DOHH2 (cell line): ENCODE measurements around the gene DCAF17.

Experiments
- H3F3A ChIP-seq: fragments of 200-600 bp; sonication (generic), shearing (Covaris generic); 2 replicates; pipeline ENCODE4 v1.6.0; 2016; ENCODE audit warnings: antibody characterized with exemption, mild to moderate bottlenecking; ENCODE audit not compliant: control insufficient read depth, insufficient read depth
- H3K27ac ChIP-seq: fragments of 200-600 bp; sonication (generic); 2 replicates; pipeline ENCODE4 v1.5.1; 2014; ENCODE audit warnings: low read depth, mild to moderate bottlenecking, low read length, moderate library complexity
- H3K27me3 ChIP-seq: fragments of 200-600 bp; sonication (generic); 2 replicates; pipeline ENCODE4 v1.6.1; 2014; ENCODE audit warnings: mild to moderate bottlenecking, low read length, mixed read lengths; ENCODE audit not compliant: control insufficient read depth
- H3K36me3 ChIP-seq: fragments of 200-600 bp; sonication (generic); 2 replicates; pipeline ENCODE4 v1.6.1; 2014; ENCODE audit warnings: mild to moderate bottlenecking, low read length, moderate library complexity, mixed read lengths; ENCODE audit not compliant: control insufficient read depth
- H3K4me1 ChIP-seq: fragments of 200-600 bp; sonication (generic); 2 replicates; pipeline ENCODE4 v1.6.1; 2014; ENCODE audit warnings: mild to moderate bottlenecking, low read length, mixed read lengths; ENCODE audit not compliant: control insufficient read depth
- H3K4me2 ChIP-seq: fragments of 200-600 bp; sonication (generic); 2 replicates; pipeline ENCODE4 v1.6.0; 2014; ENCODE audit warnings: mild to moderate bottlenecking, low read length, moderate library complexity
- H3K4me3 ChIP-seq: fragments of 200-600 bp; sonication (generic); 2 replicates; pipeline ENCODE4 v1.5.1; 2014; ENCODE audit warnings: mild to moderate bottlenecking, low read length, mixed read lengths
- H3K79me2 ChIP-seq: fragments of 200-600 bp; sonication (generic); 2 replicates; pipeline ENCODE4 v1.6.1; 2014; ENCODE audit warnings: mild to moderate bottlenecking, low read length, mixed read lengths; ENCODE audit not compliant: control insufficient read depth
- H3K9me2 ChIP-seq: fragments of 200-600 bp; sonication (generic); replicated peaks from 2 replicates; pipeline ENCODE4 v1.6.1; 2014; ENCODE audit warnings: mild to moderate bottlenecking, low read length, mixed read lengths; ENCODE audit not compliant: control insufficient read depth
- H3K9me3 ChIP-seq: fragments of 200-600 bp; sonication (generic); 2 replicates; pipeline ENCODE4 v1.6.1; 2014; ENCODE audit warnings: antibody characterized with exemption, low read length, mixed read lengths; ENCODE audit not compliant: control insufficient read depth, insufficient read depth
- H4K20me1 ChIP-seq: fragments of 200-600 bp; sonication (generic); 2 replicates; pipeline ENCODE4 v1.6.0; 2014; ENCODE audit warnings: low read depth, mild to moderate bottlenecking, antibody characterized with exemption, low read length, moderate library complexity; ENCODE audit not compliant: control insufficient read depth, insufficient read depth
- EZH2phosphoT487 ChIP-seq: fragments of 200-600 bp; sonication (generic); IDR thresholded peaks from 2 replicates; pipeline ENCODE4 v1.6.1; 2017; ENCODE audit warnings: borderline replicate concordance, mild to moderate bottlenecking, antibody characterized with exemption, low read length, moderate library complexity, mixed read lengths
- TF ChIP-seq, protein P1 (sequence below): fragments of 200-600 bp; sonication (generic); IDR thresholded peaks from one replicate; pipeline ENCODE4 v1.5.1; 2014; ENCODE audit warnings: antibody characterized with exemption, mild to moderate bottlenecking, low read depth, low read length; ENCODE audit not compliant: poor library complexity, severe bottlenecking

The DCAF17 gene

DNA sequence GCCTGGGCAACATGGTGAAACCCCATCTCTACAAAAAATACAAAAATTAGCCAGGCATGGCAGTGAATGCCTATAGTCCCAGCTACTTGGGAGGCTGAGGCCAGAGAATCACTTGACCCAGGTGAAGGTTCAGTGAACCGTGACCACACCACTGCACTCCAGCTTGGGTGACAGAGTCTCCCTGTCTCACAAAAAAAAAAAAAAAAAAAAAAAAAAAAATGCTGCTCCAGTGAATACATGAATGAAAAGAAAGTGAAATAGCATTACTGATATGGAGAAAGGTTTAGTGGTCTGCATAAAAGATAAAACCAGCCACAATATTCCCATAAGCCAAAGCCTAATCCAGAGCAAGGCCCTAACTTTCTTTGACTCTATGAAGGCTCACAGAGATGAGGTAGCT, 44.7 kb upstream of the DCAF17 start:
- peaks cover 80% of the 10 kb centered on the region for H3K4me1 ChIP-seq
- no peaks in the 10 kb centered on the region for H3K9me2 ChIP-seq
- H4K20me1 ChIP-seq, result no peaks in the 10 kb centered on the region
- peaks cover 13% of the 10 kb centered on the region for H3K79me2 ChIP-seq
- H3K4me3 ChIP-seq, result no peak overlapping the region
- peak overlapping the region; percentile 87 for H3K4me2 ChIP-seq
- peak overlapping the region; percentile 93 for H3K27ac ChIP-seq
- H3K27me3 ChIP-seq, result no peaks in the 10 kb centered on the region
- H3K9me3 ChIP-seq, result no peaks in the 10 kb centered on the region
- TF ChIP-seq EZH2phosphoT487, result no peak
- TF ChIP-seq, protein P1, sequence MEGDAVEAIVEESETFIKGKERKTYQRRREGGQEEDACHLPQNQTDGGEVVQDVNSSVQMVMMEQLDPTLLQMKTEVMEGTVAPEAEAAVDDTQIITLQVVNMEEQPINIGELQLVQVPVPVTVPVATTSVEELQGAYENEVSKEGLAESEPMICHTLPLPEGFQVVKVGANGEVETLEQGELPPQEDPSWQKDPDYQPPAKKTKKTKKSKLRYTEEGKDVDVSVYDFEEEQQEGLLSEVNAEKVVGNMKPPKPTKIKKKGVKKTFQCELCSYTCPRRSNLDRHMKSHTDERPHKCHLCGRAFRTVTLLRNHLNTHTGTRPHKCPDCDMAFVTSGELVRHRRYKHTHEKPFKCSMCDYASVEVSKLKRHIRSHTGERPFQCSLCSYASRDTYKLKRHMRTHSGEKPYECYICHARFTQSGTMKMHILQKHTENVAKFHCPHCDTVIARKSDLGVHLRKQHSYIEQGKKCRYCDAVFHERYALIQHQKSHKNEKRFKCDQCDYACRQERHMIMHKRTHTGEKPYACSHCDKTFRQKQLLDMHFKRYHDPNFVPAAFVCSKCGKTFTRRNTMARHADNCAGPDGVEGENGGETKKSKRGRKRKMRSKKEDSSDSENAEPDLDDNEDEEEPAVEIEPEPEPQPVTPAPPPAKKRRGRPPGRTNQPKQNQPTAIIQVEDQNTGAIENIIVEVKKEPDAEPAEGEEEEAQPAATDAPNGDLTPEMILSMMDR, result no peak
- H3K36me3 ChIP-seq, result peaks cover 8% of the 10 kb centered on the region; the same call in 1 of the 2 replicates
- H3F3A ChIP-seq, result peaks cover 11% of the 10 kb centered on the region

DNA sequence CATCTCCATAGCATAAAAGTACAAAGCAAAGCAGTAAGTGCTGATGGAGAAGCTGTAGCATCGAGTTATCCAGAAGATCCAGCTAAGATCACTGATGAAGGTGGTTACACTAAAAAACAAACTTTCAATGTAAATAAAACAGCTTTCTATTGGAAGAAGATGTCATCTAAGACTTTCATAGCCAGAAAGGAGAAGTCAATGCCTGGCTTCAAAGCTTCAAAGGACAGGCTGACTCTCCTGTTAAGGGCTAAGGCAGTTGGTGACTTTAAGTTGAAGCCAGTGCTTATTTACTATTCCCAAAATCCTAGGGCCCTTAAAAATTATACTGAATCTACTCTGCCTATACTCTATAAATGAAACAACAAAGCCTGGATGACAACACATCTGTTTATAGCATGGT, 44.2 kb upstream of the DCAF17 start:
- TF ChIP-seq EZH2phosphoT487, result no peak
- TF ChIP-seq, protein P1, result no peak
- Histone ChIP-seq H3K27me3 (no peaks in the 10 kb centered on the region), H3K27ac (peak overlapping the region; percentile 93), H3K4me3 (no peak overlapping the region), H3K9me2 (no peaks in the 10 kb centered on the region), H3K4me2 (peak overlapping the region; percentile 87), H3K36me3 (peaks cover 8% of the 10 kb centered on the region; the same call in 1 of the 2 replicates), H3K79me2 (peaks cover 13% of the 10 kb centered on the region), H3K4me1 (peaks cover 80% of the 10 kb centered on the region), H4K20me1 (no peaks in the 10 kb centered on the region), H3K9me3 (no peaks in the 10 kb centered on the region), H3F3A (peaks cover 11% of the 10 kb centered on the region)

DNA sequence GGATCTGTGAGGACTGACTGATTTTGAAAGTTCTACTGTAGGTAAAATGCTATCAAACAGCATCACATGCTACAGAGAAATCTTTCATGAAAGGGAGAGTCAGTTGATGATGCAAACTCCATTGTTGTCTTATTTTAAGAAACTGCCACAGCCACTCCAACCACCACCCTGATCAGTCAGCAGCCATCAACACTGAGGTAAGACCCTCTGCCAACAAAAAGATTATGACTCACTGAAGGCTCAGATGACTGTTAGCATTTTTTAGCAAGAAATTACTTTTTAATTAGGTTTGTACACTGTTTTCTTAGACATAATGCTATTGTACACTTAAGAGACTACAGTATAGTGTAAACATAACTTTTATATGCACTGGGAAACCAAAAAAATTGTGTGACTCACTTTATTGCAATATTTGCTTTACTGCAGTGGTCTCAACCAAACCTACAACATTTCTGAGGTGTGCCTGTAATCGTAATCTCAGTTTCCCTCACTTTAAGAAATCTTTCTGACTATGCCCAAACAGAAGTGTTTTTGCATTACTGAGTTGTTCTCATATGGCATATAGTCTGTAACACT, 43.0 kb upstream of the DCAF17 start:
- H3F3A ChIP-seq, result peaks cover 11% of the 10 kb centered on the region
- TF ChIP-seq, protein P1, result no peak
- H3K36me3 ChIP-seq, result peaks cover 8% of the 10 kb centered on the region; the same call in 1 of the 2 replicates
- H3K27me3 ChIP-seq, result no peaks in the 10 kb centered on the region
- no peaks in the 10 kb centered on the region for H4K20me1 ChIP-seq
- H3K4me1 ChIP-seq, result peaks cover 70% of the 10 kb centered on the region
- no peaks in the 10 kb centered on the region for H3K9me2 ChIP-seq
- no peak overlapping the region for H3K4me3 ChIP-seq
- H3K79me2 ChIP-seq, result peaks cover 6% of the 10 kb centered on the region
- H3K27ac ChIP-seq, result no peak overlapping the region
- H3K9me3 ChIP-seq, result no peaks in the 10 kb centered on the region
- H3K4me2 ChIP-seq, result no peak overlapping the region
